Caki2 (cell line): ENCODE data around the gene MYORG. TPM values are rescaled to one million over a fixed set of nuclear protein-coding genes. Genes with fewer than 3 reads are reported as not detected.
A peak's percentile ranks its signal among the peaks of the same experiment; 100 is the strongest.

Experiments used
- DNase-seq: peaks from one replicate; pipeline ENCODE4 v3.0.0-alpha.2; 2015; ENCODE audit warnings: low read depth
- in situ Hi-C: cut with HindIII; loops from 2 replicates; pipeline ENCODE4 v1.10.0; 2016; ENCODE audit warnings: low sequenced_read_pairs, low pct_unique_long_range_greater_than_20kb, mixed read lengths
- total RNA-seq: library from RNA; depleted of rRNA; stranded (reverse); fragments of >200 nt; shearing (Covaris generic); gene quantifications from 2 replicates; pipeline ENCODE4 v1.2.3, GENCODE V29; 2014; ENCODE audit warnings: low replicate concordance

Gene MYORG
- total RNA-seq, 1 experiment from 2014 or later = 0.03 TPM

- in situ Hi-C loops = no loop called here
- DNase-seq = no peak
These were observed 10.5 kb upstream of the MYORG start for GRCh38 chr9:34387239-34387638.

- in situ Hi-C loops = no loop called here
- no peak for DNase-seq
These were observed 10.0 kb upstream of the MYORG start for GRCh38 chr9:34386656-34387055.

GRCh38 chr9:34385561-34386230 lies 9.0 kb upstream of the MYORG start:
- no peak for DNase-seq
- in situ Hi-C loops = no loop called here

GRCh38 chr9:34384368-34385165 lies 7.9 kb upstream of the MYORG start:
- in situ Hi-C loops = no loop called here
- no peak for DNase-seq

GRCh38 chr9:34383904-34384303 lies 7.2 kb upstream of the MYORG start:
- in situ Hi-C loops = no loop called here

GRCh38 chr9:34382879-34383278 lies 6.2 kb upstream of the MYORG start:
- in situ Hi-C loops = no loop called here
- DNase-seq = no peak

More at GRCh38 chr9:34383904-34384303, 7.2 kb upstream of the MYORG start:
- DNase-seq = no peak

GRCh38 chr9:34382054-34382453 lies 5.4 kb upstream of the MYORG start:
- in situ Hi-C loops = no loop called here
- DNase-seq = no peak

GRCh38 chr9:34381323-34381722 lies 4.6 kb upstream of the MYORG start:
- in situ Hi-C loops = no loop called here
- no peak for DNase-seq

GRCh38 chr9:34380511-34381315 lies 4.0 kb upstream of the MYORG start:
- DNase-seq = no peak
- in situ Hi-C loops = no loop called here

- in situ Hi-C loops = no loop called here
- DNase-seq = no peak
These were observed 3.4 kb upstream of the MYORG start for GRCh38 chr9:34380034-34380510.

GRCh38 chr9:34379334-34380033 lies 2.8 kb upstream of the MYORG start:
- in situ Hi-C loops = no loop called here
- DNase-seq = peak; percentile 72

- DNase-seq = no peak
- in situ Hi-C loops = no loop called here
These were observed 1.8 kb upstream of the MYORG start for GRCh38 chr9:34378376-34379060.

GRCh38 chr9:34377404-34377746 lies 677 bp upstream of the MYORG start:
- no peak for DNase-seq
- in situ Hi-C loops = no loop called here

GRCh38 chr9:34375901-34376595 lies 650 bp downstream of the MYORG start:
- in situ Hi-C loops = no loop called here
- peak; percentile 24 for DNase-seq

- in situ Hi-C loops = no loop called here
- no peak for DNase-seq
These were observed 1.7 kb downstream of the MYORG start for GRCh38 chr9:34374905-34375552.

- no peak for DNase-seq
- in situ Hi-C loops = no loop called here
These were observed 2.4 kb downstream of the MYORG start for GRCh38 chr9:34374339-34374738.

GRCh38 chr9:34373749-34374148 lies 2.9 kb downstream of the MYORG start:
- in situ Hi-C loops = no loop called here
- DNase-seq = no peak
